H7 (cell line): ENCODE measurements around the gene APOC1. TPM values are rescaled to one million over a fixed set of nuclear protein-coding genes. Genes with fewer than 3 reads are reported as not detected.
"Not testable (repeated sequence)": the region's sequence is repeated elsewhere in the genome, so short reads cannot be mapped to it uniquely, and the experiment has no call there.

Source experiments
- DNase-seq: peaks from one replicate; pipeline ENCODE4 v3.0.0; 2012
- H3K27me3 ChIP-seq: 2 replicates; pipeline ENCODE4 v1.6.0; 2011; ENCODE audit warnings: mild to moderate bottlenecking, low read length; ENCODE audit not compliant: control insufficient read depth, insufficient read depth
- H3K36me3 ChIP-seq: replicated peaks from 2 replicates; pipeline ENCODE4 v1.5.1; 2011; ENCODE audit warnings: low read length; ENCODE audit not compliant: control insufficient read depth, insufficient read depth
- H3K4me3 ChIP-seq: 2 replicates; pipeline ENCODE4 v1.5.1; 2011; ENCODE audit warnings: low read depth, mild to moderate bottlenecking, control low read depth, low read length, moderate library complexity; ENCODE audit not compliant: insufficient read depth
- total RNA-seq: library from RNA; depleted of rRNA; stranded (reverse); fragments of >200 nt; shearing (Covaris generic); gene quantifications from 2 replicates; pipeline ENCODE4 v1.2.3, GENCODE V29; 2014

Gene APOC1
- total RNA-seq, 1 experiment from 2014 or later: 139 TPM

DNA sequence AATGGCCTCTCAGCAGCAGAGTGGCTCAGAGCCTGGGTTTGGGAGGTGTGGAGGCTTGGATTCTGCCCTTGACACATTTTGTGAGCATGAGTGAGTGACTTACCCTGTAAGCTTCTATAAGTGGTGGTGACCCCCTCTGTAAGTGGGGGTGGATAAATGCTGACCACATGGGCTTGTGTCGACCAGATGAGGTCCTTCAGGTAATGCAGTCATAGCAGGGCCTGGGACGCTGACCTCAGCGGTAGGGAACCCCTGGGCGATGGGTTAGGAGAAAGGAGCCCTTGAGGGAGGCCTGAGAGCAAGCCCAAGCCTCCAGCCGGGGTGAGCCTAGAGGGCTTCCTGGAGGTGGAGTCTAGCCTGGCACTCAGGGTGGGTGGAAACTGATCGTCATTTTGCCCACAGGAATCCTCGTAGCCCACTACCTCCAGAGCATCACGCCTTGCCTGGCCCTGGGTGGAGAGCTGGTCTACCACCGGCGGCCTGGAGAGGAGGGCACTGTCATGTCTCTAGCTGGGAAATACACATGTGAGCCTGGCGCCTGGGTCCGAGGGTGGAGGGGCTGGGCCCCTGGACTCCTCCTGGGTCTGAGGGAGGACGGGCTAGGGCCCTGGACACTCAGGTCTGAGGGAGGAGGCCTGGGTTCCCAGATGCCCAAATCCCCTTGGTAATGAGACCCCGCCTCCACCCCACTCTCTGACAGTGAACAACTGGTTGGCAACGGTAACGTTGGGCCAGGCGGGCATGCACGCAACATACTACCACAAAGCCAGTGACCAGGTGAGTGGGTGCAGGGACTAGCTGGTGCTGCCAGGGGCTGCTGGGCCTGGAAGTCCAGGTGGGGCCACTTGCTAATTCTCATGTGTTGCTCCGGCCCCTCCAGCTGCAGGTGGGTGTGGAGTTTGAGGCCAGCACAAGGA lies 13.8 kb upstream of the APOC1 start:
- peaks cover 41% of the 10 kb centered on the region for H3K36me3 ChIP-seq

DNA sequence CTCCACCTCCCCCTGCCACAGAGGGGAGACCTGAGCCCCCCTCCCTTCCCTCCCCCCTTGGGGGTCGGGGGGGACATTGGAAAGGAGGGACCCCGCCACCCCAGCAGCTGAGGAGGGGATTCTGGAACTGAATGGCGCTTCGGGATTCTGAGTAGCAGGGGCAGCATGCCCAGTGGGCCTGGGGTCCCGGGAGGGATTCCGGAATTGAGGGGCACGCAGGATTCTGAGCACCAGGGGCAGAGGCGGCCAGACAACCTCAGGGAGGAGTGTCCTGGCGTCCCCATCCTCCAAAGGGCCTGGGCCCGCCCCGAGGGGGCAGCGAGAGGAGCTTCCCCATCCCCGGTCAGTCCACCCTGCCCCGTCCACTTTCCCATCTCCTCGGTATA lies 11.2 kb upstream of the APOC1 start:
- peaks cover 34% of the 10 kb centered on the region for H3K36me3 ChIP-seq
- H3K4me3 ChIP-seq: no peak overlapping the region
- no peaks in the 10 kb centered on the region for H3K27me3 ChIP-seq
- DNase-seq: peak; percentile 48

More for the DNA sequence above, 13.8 kb upstream of the APOC1 start:
- DNase-seq: peak; percentile 34
- H3K4me3 ChIP-seq: no peak overlapping the region
- H3K27me3 ChIP-seq: no peaks in the 10 kb centered on the region

DNA sequence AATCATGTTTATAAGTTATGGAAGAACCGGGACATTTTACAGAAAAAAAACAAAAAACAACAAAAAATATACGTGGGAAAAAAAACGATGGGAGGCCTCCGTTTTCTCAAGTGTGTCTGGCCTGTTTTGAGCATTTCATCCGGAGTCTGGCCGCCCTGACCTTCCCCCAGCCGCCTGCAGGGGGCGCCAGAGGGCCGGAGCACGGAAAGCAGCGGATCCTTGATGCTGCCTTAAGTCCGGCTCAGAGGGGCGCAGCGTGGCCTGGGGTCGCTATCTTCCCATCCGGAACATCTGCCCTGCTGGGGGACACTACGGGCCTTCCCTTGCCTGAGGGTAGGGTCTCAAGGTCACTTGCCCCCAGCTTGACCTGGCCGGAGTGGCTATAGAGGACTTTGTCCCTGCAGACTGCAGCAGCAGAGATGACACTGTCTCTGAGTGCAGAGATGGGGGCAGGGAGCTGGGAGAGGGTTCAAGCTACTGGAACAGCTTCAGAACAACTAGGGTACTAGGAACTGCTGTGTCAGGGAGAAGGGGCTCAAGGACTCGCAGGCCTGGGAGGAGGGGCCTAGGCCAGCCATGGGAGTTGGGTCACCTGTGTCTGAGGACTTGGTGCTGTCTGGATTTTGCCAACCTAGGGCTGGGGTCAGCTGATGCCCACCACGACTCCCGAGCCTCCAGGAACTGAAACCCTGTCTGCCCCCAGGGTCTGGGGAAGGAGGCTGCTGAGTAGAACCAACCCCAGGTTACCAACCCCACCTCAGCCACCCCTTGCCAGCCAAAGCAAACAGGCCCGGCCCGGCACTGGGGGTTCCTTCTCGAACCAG lies 10.6 kb upstream of the APOC1 start:
- H3K4me3 ChIP-seq: no peak overlapping the region
- peak; percentile 94 for DNase-seq
- H3K36me3 ChIP-seq: peaks cover 34% of the 10 kb centered on the region
- no peaks in the 10 kb centered on the region for H3K27me3 ChIP-seq

DNA sequence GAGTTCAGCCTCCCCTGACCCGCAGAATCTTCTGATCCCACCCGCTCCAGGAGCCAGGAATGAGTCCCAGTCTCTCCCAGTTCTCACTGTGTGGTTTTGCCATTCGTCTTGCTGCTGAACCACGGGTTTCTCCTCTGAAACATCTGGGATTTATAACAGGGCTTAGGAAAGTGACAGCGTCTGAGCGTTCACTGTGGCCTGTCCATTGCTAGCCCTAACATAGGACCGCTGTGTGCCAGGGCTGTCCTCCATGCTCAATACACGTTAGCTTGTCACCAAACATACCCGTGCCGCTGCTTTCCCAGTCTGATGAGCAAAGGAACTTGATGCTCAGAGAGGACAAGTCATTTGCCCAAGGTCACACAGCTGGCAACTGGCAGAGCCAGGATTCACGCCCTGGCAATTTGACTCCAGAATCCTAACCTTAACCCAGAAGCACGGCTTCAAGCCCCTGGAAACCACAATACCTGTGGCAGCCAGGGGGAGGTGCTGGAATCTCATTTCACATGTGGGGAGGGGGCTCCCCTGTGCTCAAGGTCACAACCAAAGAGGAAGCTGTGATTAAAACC lies 9.9 kb upstream of the APOC1 start:
- Histone ChIP-seq H3K27me3 (no peaks in the 10 kb centered on the region), H3K4me3 (no peak overlapping the region), H3K36me3 (peaks cover 34% of the 10 kb centered on the region)
- DNase-seq: peak; percentile 72

DNA sequence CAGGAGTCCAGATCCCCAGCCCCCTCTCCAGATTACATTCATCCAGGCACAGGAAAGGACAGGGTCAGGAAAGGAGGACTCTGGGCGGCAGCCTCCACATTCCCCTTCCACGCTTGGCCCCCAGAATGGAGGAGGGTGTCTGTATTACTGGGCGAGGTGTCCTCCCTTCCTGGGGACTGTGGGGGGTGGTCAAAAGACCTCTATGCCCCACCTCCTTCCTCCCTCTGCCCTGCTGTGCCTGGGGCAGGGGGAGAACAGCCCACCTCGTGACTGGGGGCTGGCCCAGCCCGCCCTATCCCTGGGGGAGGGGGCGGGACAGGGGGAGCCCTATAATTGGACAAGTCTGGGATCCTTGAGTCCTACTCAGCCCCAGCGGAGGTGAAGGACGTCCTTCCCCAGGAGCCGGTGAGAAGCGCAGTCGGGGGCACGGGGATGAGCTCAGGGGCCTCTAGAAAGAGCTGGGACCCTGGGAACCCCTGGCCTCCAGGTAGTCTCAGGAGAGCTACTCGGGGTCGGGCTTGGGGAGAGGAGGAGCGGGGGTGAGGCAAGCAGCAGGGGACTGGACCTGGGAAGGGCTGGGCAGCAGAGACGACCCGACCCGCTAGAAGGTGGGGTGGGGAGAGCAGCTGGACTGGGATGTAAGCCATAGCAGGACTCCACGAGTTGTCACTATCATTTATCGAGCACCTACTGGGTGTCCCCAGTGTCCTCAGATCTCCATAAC lies 8.8 kb upstream of the APOC1 start, which contains the start of gene APOE:
TSS of gene APOE (plus strand) at position 360 of the 724 bp plus-strand sequence. CDS start 829 bp downstream, outside the sequence.
- H3K27me3 ChIP-seq: no peaks in the 10 kb centered on the region
- H3K4me3 ChIP-seq: peak within 1 kb of the TSS; percentile 97
- DNase-seq: peak; percentile 95
- H3K36me3 ChIP-seq: peaks cover 24% of the 10 kb centered on the region

DNA sequence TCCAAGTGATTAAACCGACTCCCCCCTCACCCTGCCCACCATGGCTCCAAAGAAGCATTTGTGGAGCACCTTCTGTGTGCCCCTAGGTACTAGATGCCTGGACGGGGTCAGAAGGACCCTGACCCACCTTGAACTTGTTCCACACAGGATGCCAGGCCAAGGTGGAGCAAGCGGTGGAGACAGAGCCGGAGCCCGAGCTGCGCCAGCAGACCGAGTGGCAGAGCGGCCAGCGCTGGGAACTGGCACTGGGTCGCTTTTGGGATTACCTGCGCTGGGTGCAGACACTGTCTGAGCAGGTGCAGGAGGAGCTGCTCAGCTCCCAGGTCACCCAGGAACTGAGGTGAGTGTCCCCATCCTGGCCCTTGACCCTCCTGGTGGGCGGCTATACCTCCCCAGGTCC lies 6.8 kb upstream of the APOC1 start:
- H3K36me3 ChIP-seq: peaks cover 15% of the 10 kb centered on the region
- H3K4me3 ChIP-seq: no peak overlapping the region
- peak; percentile 17 for DNase-seq
- H3K27me3 ChIP-seq: no peaks in the 10 kb centered on the region

DNA sequence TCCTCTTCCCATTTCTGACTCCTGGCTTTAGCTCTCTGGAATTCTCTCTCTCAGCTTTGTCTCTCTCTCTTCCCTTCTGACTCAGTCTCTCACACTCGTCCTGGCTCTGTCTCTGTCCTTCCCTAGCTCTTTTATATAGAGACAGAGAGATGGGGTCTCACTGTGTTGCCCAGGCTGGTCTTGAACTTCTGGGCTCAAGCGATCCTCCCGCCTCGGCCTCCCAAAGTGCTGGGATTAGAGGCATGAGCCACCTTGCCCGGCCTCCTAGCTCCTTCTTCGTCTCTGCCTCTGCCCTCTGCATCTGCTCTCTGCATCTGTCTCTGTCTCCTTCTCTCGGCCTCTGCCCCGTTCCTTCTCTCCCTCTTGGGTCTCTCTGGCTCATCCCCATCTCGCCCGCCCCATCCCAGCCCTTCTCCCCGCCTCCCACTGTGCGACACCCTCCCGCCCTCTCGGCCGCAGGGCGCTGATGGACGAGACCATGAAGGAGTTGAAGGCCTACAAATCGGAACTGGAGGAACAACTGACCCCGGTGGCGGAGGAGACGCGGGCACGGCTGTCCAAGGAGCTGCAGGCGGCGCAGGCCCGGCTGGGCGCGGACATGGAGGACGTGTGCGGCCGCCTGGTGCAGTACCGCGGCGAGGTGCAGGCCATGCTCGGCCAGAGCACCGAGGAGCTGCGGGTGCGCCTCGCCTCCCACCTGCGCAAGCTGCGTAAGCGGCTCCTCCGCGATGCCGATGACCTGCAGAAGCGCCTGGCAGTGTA lies 6.2 kb upstream of the APOC1 start:
- H3K4me3 ChIP-seq: no peak overlapping the region
- DNase-seq: peak; percentile 53

DNA sequence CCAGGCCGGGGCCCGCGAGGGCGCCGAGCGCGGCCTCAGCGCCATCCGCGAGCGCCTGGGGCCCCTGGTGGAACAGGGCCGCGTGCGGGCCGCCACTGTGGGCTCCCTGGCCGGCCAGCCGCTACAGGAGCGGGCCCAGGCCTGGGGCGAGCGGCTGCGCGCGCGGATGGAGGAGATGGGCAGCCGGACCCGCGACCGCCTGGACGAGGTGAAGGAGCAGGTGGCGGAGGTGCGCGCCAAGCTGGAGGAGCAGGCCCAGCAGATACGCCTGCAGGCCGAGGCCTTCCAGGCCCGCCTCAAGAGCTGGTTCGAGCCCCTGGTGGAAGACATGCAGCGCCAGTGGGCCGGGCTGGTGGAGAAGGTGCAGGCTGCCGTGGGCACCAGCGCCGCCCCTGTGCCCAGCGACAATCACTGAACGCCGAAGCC lies 5.6 kb upstream of the APOC1 start:
- DNase-seq: peak; percentile 55
- H3K4me3 ChIP-seq: no peak overlapping the region
- H3K27me3 ChIP-seq: no peaks in the 10 kb centered on the region
- peaks cover 12% of the 10 kb centered on the region for H3K36me3 ChIP-seq

More for the DNA sequence above, 6.2 kb upstream of the APOC1 start:
- Histone ChIP-seq H3K36me3 (peaks cover 12% of the 10 kb centered on the region), H3K27me3 (no peaks in the 10 kb centered on the region)

DNA sequence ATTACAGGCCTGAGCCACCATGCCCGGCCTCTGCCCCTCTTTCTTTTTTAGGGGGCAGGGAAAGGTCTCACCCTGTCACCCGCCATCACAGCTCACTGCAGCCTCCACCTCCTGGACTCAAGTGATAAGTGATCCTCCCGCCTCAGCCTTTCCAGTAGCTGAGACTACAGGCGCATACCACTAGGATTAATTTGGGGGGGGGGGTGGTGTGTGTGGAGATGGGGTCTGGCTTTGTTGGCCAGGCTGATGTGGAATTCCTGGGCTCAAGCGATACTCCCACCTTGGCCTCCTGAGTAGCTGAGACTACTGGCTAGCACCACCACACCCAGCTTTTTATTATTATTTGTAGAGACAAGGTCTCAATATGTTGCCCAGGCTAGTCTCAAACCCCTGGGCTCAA lies 4.6 kb upstream of the APOC1 start:
- peaks cover 12% of the 10 kb centered on the region for H3K36me3 ChIP-seq
- H3K27me3 ChIP-seq: no peaks in the 10 kb centered on the region
- no peak overlapping the region for H3K4me3 ChIP-seq
- peak; percentile 13 for DNase-seq

DNA sequence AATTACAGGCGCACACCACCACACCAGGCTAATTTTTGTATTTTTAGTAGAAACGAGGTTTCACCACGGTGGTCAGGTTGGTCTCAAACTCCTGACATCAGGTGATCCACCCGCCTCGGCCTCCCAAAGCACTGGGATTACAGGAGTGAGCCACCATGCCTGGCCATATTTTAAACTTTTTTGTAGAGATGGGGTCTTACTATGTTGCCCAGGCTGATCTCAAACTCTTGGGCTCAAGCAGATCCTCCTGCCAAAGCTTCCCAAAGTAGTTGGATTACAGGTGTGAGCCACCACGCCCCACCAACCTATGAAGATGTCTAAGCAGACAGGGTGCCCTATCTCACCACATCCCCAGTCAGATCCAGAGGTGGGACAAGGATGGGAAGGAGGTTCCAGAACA lies 2.5 kb upstream of the APOC1 start:
- H3K36me3 ChIP-seq: peaks cover 12% of the 10 kb centered on the region
- H3K4me3 ChIP-seq, H3K27me3 ChIP-seq: not testable (repeated sequence)
- peak; percentile 15 for DNase-seq

DNA sequence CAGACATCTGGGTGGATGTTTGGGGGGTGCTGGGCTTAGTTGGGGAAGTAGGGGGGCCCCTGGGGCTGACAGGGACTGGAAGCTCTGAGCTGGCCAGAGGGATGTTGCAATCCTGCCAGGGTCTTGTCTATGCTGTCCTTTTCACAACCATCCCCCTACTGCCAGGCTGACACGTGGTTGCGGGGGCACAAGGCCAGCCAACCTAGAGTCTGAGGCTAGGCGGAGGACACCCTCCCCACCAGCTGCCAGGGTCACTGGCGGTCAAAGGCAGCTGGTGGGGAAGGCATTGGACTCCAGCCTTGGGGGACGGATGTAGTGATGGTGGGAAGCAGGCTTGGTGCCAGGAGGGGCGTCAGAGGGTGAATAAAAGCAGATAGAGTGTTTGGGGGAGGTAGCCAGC lies 1.6 kb upstream of the APOC1 start:
- H3K36me3 ChIP-seq: peaks cover 4% of the 10 kb centered on the region
- no peaks in the 10 kb centered on the region for H3K27me3 ChIP-seq
- DNase-seq: peak; percentile 24
- H3K4me3 ChIP-seq: no peak overlapping the region

DNA sequence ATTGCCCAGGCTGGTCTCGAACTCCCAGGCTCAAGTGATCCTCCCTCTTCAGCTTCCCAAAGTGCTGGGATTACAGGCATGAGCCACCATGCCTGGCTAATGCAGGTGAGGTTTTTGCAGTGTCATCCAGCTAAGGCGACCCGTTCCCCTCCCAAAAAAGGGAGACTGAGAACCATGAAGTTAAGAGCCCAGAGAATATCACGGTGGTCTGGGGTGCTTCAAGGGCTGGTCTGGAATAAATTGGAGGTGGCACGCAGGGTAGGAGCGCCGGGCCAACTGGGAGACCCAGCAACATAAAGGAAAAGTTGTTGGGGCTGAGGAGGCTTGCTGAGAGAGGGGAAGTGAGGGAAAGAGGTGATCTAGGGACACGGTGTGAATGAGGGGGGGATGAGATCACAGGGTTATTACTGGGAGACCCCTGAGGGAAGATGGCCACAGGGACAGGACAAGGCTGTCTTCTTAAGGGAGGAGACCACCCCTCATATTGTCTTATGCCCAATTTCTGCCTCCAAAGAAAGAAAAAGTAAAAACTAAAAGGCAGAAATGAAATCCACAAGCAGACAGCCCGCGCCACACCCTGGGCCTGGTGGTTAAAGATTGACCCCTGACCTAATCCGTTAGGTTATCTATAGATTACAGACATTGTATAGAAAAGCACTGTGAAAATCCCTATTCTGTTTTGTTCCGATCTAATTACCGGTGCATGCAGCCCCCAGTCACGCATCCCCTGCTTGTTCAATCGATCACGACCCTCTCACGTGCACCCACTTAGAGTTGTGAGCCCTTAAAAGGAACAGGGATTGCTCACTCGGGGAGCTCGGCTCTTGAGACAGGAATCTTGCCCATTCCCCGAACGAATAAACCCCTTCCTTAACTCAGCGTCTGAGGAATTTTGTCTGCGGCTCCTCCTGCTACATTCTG lies 636 bp upstream of the APOC1 start:
- H3K4me3 ChIP-seq: peak overlapping the region; percentile 61
- DNase-seq: peak; percentile 41
- not testable (repeated sequence) for H3K36me3 ChIP-seq

More for the DNA sequence above, 636 bp upstream of the APOC1 start:
- not testable (repeated sequence) for H3K27me3 ChIP-seq
